Measurements from ENCODE around the gene PTCH2.
A peak's percentile ranks its signal among the peaks of the same experiment; 100 is the strongest.
"Not testable (repeated sequence)": the region's sequence is repeated elsewhere in the genome, so short reads cannot be mapped to it uniquely, and the experiment has no call there.

Gene PTCH2

GRCh38 chr1:44846985-44847384 is 3.9 kb upstream of the PTCH2 start:
- no peak for DNase-seq (ENCODE audit: low read depth in 2 of 2, low spot score in 1 of 2)

GRCh38 chr1:44842486-44842861 is 579 bp downstream of the PTCH2 start:
- DNase-seq (ENCODE audit: low read depth in 2 of 2, low spot score in 1 of 2), result no peak

GRCh38 chr1:44839576-44839975 is 3.5 kb downstream of the PTCH2 start:
- no peak for DNase-seq (ENCODE audit: low read depth in 2 of 2, low spot score in 1 of 2)

- DNase-seq (ENCODE audit: low read depth in 2 of 2, low spot score in 1 of 2), result not testable (repeated sequence)
Observed at GRCh38 chr1:44838294-44838693, 4.8 kb downstream of the PTCH2 start.

- DNase-seq (ENCODE audit: low read depth in 2 of 2, low spot score in 1 of 2), result peak; percentile 66 to 82
Observed at GRCh38 chr1:44835738-44836675, 7.0 kb downstream of the PTCH2 start.

GRCh38 chr1:44834328-44834727 is 8.7 kb downstream of the PTCH2 start:
- DNase-seq (ENCODE audit: low read depth in 2 of 2, low spot score in 1 of 2), result no peak

GRCh38 chr1:44832056-44832705 is 10.9 kb downstream of the PTCH2 start:
- no peak for DNase-seq (ENCODE audit: low read depth in 2 of 2, low spot score in 1 of 2)

GRCh38 chr1:44831516-44831915 is 11.5 kb downstream of the PTCH2 start:
- DNase-seq (ENCODE audit: low read depth in 2 of 2, low spot score in 1 of 2), result no peak

GRCh38 chr1:44830900-44831304 is 12.2 kb downstream of the PTCH2 start:
- no peak for DNase-seq (ENCODE audit: low read depth in 2 of 2, low spot score in 1 of 2)

- DNase-seq (ENCODE audit: low read depth in 2 of 2, low spot score in 1 of 2), result no peak
Observed at GRCh38 chr1:44829506-44830384, 13.3 kb downstream of the PTCH2 start.

GRCh38 chr1:44828841-44829440 is 14.1 kb downstream of the PTCH2 start:
- DNase-seq (ENCODE audit: low read depth in 2 of 2, low spot score in 1 of 2), result no peak

GRCh38 chr1:44828003-44828651 is 14.9 kb downstream of the PTCH2 start:
- no peak for DNase-seq (ENCODE audit: low read depth in 2 of 2, low spot score in 1 of 2)

- DNase-seq (ENCODE audit: low read depth in 2 of 2, low spot score in 1 of 2), result no peak
Observed at GRCh38 chr1:44827197-44828002, 15.7 kb downstream of the PTCH2 start.

- DNase-seq (ENCODE audit: low read depth in 2 of 2, low spot score in 1 of 2), result no peak
Observed at GRCh38 chr1:44826375-44827196, 16.5 kb downstream of the PTCH2 start.

- not testable (repeated sequence) for DNase-seq (ENCODE audit: low read depth in 2 of 2, low spot score in 1 of 2)
Observed at GRCh38 chr1:44824392-44824791, 18.7 kb downstream of the PTCH2 start.

GRCh38 chr1:44822981-44823451 is 20.0 kb downstream of the PTCH2 start:
- DNase-seq (ENCODE audit: low read depth in 2 of 2, low spot score in 1 of 2), result no peak

- DNase-seq (ENCODE audit: low read depth in 2 of 2, low spot score in 1 of 2), result no peak
Observed at GRCh38 chr1:44822131-44822701, 20.8 kb downstream of the PTCH2 start.

GRCh38 chr1:44821240-44821715 is 21.8 kb downstream of the PTCH2 start:
- DNase-seq (ENCODE audit: low read depth in 2 of 2, low spot score in 1 of 2), result no peak
